Measurements from ENCODE around the gene KRT74.

KRT74 gene

DNA sequence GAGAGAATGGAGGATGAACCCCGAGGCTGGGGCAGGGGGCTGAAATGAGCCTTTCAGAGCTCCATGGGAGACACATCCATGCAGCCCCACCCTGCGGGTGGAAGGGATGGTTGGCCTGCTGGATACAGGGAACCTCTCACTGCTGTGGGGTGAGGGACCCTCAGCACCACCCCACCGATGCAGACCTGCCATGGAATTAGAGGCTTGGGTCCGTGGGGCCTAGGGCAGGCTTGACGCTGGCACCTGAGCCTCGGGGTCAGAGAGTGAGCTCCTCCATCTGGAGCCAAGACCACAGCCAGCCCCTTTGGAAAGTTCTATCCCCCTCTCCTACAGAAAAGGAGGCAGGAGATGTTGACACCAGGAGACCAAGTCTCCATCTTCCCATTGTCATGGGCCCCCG lies 7.4 kb upstream of the KRT74 start:
- CTCF ChIA-PET, result interaction anchor here (0.7 to 23.1 kb wide), 8 partner anchors 11 to 424 kb away, joined by 3 to 951 read pairs (median 19); partner anchors contain the start of gene KRT74
- POLR2A ChIA-PET, result interaction anchor here (0.6 kb wide), 1 partner anchor 297 kb away, joined by 4 read pairs; no protein-coding TSS in a partner anchor
- TF ChIP-seq, protein P1, sequence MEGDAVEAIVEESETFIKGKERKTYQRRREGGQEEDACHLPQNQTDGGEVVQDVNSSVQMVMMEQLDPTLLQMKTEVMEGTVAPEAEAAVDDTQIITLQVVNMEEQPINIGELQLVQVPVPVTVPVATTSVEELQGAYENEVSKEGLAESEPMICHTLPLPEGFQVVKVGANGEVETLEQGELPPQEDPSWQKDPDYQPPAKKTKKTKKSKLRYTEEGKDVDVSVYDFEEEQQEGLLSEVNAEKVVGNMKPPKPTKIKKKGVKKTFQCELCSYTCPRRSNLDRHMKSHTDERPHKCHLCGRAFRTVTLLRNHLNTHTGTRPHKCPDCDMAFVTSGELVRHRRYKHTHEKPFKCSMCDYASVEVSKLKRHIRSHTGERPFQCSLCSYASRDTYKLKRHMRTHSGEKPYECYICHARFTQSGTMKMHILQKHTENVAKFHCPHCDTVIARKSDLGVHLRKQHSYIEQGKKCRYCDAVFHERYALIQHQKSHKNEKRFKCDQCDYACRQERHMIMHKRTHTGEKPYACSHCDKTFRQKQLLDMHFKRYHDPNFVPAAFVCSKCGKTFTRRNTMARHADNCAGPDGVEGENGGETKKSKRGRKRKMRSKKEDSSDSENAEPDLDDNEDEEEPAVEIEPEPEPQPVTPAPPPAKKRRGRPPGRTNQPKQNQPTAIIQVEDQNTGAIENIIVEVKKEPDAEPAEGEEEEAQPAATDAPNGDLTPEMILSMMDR (IDR thresholded peaks at IDR 0.05; ENCODE audit: insufficient read depth, low read length, missing control alignments), result no peak
- no peak for DNase-seq (ENCODE audit: low read depth, low spot score)
- no peak overlapping the region for H3K4me3 ChIP-seq (ENCODE audit: low read depth, low read length)

DNA sequence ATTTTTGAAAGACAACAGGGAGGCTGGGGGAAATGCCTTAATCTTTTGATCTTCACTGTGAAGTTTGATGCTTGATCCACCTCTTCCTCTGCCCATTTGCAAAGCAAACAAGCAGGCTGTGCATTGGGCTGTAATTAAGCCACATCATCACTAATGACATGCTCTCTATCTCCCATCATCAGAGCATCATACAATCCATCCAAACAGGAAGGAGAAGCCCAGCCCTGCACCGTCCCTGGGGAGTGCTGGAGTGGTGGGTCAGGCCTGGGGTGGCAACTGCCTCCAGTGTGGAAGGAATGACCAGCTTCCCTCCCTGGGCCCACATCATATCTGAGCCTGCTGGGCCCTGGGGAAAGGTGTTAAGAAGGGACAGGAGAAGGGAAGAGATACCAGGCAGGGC lies 6.9 kb upstream of the KRT74 start:
- CTCF ChIA-PET, result interaction anchor here (0.7 to 23.1 kb wide), 9 partner anchors 10 to 424 kb away, joined by 3 to 951 read pairs (median 8); partner anchors contain the start of gene KRT74
- no peak for DNase-seq (ENCODE audit: low read depth, low spot score)
- TF ChIP-seq, protein P1 (IDR thresholded peaks at IDR 0.05; ENCODE audit: insufficient read depth, low read length, missing control alignments), result no peak
- POLR2A ChIA-PET, result no interaction called here
- no peak overlapping the region for H3K4me3 ChIP-seq (ENCODE audit: low read depth, low read length)

DNA sequence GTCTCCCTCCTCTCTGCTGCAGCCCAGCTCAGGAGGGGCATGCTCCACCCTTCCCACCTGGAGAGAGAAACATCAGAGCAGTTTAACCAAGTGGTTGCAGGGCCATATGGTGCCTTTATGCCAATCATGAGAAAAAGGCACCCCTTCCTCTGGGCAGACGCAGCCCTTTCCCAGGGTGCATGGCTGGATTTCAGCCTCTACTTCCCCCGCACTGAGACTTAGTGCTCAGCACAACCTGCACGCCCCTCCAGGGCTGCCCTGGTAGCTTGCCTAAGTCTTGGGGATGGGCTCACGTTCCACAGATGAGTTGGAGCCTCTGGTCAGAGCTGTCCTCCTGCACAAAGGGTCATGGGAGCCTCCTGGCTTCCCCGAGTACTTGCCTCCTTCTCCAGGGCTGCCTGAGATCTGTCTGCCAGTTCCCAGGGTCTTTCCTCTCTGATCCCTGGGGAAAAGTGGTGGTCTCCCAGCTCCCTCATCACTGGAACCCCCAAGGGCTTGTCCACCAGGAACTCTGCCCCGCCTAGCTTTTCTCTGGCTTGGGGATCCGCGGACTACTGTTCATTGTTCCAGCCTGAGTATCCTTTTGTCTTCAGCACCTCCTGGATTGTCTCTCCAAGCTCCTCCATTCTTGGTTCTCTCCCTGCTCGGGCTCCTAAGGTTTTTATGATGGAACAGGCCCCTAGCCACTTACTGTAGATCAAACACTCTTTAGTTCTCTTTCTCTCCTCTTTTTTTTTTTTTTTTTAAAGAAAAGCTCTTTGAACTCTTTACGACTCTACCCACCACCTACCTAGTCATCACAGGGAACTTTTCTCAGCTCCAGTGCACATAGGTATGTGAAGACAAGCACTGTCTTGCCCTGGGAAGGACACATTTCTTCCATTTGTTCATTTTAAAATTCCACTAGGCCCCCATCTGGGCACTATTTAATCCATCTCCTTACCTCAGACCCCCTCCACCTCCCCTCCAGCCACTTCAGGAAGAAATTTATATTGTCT lies 6.1 kb upstream of the KRT74 start:
- no peak for DNase-seq (ENCODE audit: low read depth, low spot score)
- no peak overlapping the region for H3K4me3 ChIP-seq (ENCODE audit: low read depth, low read length)
- TF ChIP-seq, protein P1 (IDR thresholded peaks at IDR 0.05; ENCODE audit: insufficient read depth, low read length, missing control alignments), result no peak
- POLR2A ChIA-PET, result interaction anchor here (0.6 kb wide), 1 partner anchor 103 kb away, joined by 3 read pairs; no protein-coding TSS in a partner anchor
- CTCF ChIA-PET, result interaction anchor here (0.9 to 23.1 kb wide), 8 partner anchors 10 to 423 kb away, joined by 3 to 951 read pairs (median 18); partner anchors contain the start of gene KRT74

DNA sequence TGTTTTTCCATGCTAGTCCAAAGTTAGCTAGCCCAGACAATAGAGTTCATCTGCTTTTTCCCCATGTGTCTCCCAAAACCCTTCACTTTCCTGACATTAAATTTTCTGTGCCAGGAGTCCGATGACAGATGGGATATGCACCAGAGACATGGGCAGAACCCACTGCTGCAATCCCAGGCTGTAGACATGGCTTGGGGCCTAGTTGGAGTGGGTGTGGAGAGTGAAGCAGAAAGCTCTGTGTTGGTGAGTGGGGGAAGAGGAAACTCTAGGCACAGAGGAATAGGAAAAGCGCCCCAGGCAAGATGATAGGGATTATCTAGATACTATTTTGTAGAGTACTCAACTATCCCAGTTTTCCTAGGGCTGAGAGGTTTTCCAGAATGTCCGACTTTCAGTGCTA lies 4.8 kb upstream of the KRT74 start:
- ChIA-PET CTCF (interaction anchor here (0.6 to 23.1 kb wide), 6 partner anchors 8 to 422 kb away, joined by 3 to 951 read pairs (median 54); partner anchors contain the start of gene KRT74), POLR2A (interaction anchor here (0.9 kb wide), 1 partner anchor 431 kb away, joined by 3 read pairs; no protein-coding TSS in a partner anchor)
- no peak for DNase-seq (ENCODE audit: low read depth, low spot score)
- TF ChIP-seq, protein P1 (IDR thresholded peaks at IDR 0.05; ENCODE audit: insufficient read depth, low read length, missing control alignments), result no peak
- H3K4me3 ChIP-seq (ENCODE audit: low read depth, low read length), result no peak overlapping the region

DNA sequence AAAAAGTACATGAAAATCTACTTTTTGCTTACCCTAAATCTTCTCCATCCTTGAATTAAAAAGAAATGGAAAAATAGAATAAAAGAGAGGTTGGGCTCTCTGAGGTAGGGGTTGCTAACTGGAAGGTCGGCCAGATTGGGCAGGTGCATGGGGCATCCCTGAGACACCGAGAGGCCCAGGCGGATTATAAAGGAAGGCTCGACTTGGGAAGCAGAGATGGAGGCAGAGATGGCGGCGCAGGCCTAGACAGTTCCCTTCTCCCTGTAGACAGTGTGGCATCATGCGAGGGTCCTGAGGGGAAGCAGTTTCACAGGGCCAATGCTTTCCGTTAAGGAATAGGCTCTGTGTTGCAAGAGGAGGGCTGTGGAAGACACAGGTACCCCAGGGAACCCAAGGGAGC lies 3.7 kb upstream of the KRT74 start:
- DNase-seq (ENCODE audit: low read depth, low spot score), result no peak
- TF ChIP-seq, protein P1 (IDR thresholded peaks at IDR 0.05; ENCODE audit: insufficient read depth, low read length, missing control alignments), result no peak
- ChIA-PET POLR2A (no interaction called here), CTCF (interaction anchor here (1.0 to 23.1 kb wide), 2 partner anchors 205 to 297 kb away, joined by 3 to 951 read pairs; no protein-coding TSS in a partner anchor)
- no peak overlapping the region for H3K4me3 ChIP-seq (ENCODE audit: low read depth, low read length)

DNA sequence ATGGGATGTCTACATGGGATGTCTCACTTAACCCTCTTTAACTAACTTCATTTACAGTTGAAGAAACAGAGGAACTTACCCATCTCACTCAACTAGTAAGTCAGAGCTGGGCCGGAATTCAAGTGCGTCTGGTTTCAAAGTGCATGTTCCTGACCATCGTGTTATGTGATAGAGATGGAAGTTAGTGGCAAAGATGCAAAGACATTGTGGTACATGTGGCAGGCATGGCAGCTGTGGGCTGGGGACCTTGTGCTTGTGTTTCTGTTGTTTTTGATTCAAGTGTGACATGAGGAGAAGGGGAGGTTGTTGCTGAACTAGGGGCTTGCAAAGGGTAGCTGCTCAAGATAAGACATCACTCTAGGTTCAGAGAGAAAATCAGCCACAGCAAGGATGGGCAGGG lies 2.3 kb upstream of the KRT74 start:
- TF ChIP-seq, protein P1 (IDR thresholded peaks at IDR 0.05; ENCODE audit: insufficient read depth, low read length, missing control alignments), result no peak
- no peak for DNase-seq (ENCODE audit: low read depth, low spot score)
- ChIA-PET POLR2A (no interaction called here), CTCF (interaction anchor here (1.0 to 23.1 kb wide), 3 partner anchors 204 to 405 kb away, joined by 3 to 951 read pairs (median 3); no protein-coding TSS in a partner anchor)
- no peak overlapping the region for H3K4me3 ChIP-seq (ENCODE audit: low read depth, low read length)
